ENCODE results near the gene SALL4.

Gene SALL4

GRCh38 chr20:51752343-51752951, 49.9 kb downstream of the SALL4 start:
- H3K27me3 ChIP-seq (ENCODE audit: insufficient read depth, poor library complexity, severe bottlenecking), result no peaks in the 10 kb centered on the region
- TF ChIP-seq SPI1 (IDR thresholded peaks at IDR 0.05; ENCODE audit: borderline replicate concordance, low read depth) (no peak), CTCF (IDR thresholded peaks at IDR 0.05; ENCODE audit: insufficient read depth, low read length) (no peak), REST (IDR thresholded peaks at IDR 0.05; ENCODE audit: insufficient replicate concordance, low read depth) (no peak), POLR2AphosphoS5 (IDR thresholded peaks at IDR 0.05; ENCODE audit: low read depth) (no peak), GABPA (IDR thresholded peaks at IDR 0.05; ENCODE audit: low read depth) (no peak)
- no peak overlapping the region for H3K4me3 ChIP-seq (replicated peaks; ENCODE audit: insufficient read depth, low read length)
- no peak for DNase-seq (ENCODE audit: low read depth in 1 of 2, low spot score in 1 of 2)
- no peak overlapping the region for H3K27ac ChIP-seq (replicated peaks)

- H3K27ac ChIP-seq (replicated peaks), result no peak overlapping the region
- no peak overlapping the region for H3K4me3 ChIP-seq (replicated peaks; ENCODE audit: insufficient read depth, low read length)
- no peaks in the 10 kb centered on the region for H3K27me3 ChIP-seq (ENCODE audit: insufficient read depth, poor library complexity, severe bottlenecking)
- TF ChIP-seq SPI1 (IDR thresholded peaks at IDR 0.05; ENCODE audit: borderline replicate concordance, low read depth) (no peak), CTCF (IDR thresholded peaks at IDR 0.05; ENCODE audit: insufficient read depth, low read length) (no peak), POLR2AphosphoS5 (IDR thresholded peaks at IDR 0.05; ENCODE audit: low read depth) (no peak), REST (IDR thresholded peaks at IDR 0.05; ENCODE audit: insufficient replicate concordance, low read depth) (no peak), GABPA (IDR thresholded peaks at IDR 0.05; ENCODE audit: low read depth) (no peak)
- DNase-seq (ENCODE audit: low read depth in 1 of 2, low spot score in 1 of 2), result no peak
These were observed 51.4 kb downstream of the SALL4 start for GRCh38 chr20:51750770-51751388.

GRCh38 chr20:51750037-51750769, 52.1 kb downstream of the SALL4 start:
- H3K4me3 ChIP-seq (replicated peaks; ENCODE audit: insufficient read depth, low read length), result no peak overlapping the region
- no peak for DNase-seq (ENCODE audit: low read depth in 1 of 2, low spot score in 1 of 2)
- no peak overlapping the region for H3K27ac ChIP-seq (replicated peaks)
- H3K27me3 ChIP-seq (ENCODE audit: insufficient read depth, poor library complexity, severe bottlenecking), result no peaks in the 10 kb centered on the region
- TF ChIP-seq GABPA (IDR thresholded peaks at IDR 0.05; ENCODE audit: low read depth) (no peak), REST (IDR thresholded peaks at IDR 0.05; ENCODE audit: insufficient replicate concordance, low read depth) (no peak), SPI1 (IDR thresholded peaks at IDR 0.05; ENCODE audit: borderline replicate concordance, low read depth) (no peak)

Measured in HL-60 (cell line).